ENCODE measurements around the gene ZNF460. TPM values are rescaled to one million over a fixed set of nuclear protein-coding genes. Genes with fewer than 3 reads are reported as not detected.

Gene ZNF460
- total RNA-seq, 1 donor from 2014 or later = 119 TPM

- DNase-seq (ENCODE audit: low spot score) = no peak
These were observed 62.3 kb downstream of the ZNF460 start for GRCh38 chr19:57342582-57342981.

Other genes with a start within 250 kb of the ZNF460 start
- gene USP29, start 160.5 kb upstream of the ZNF460 start, total RNA-seq (ENCODE audit: insufficient read depth, low replicate concordance) = 6.0 TPM
- gene ZIM3, start 135.3 kb upstream of the ZNF460 start, total RNA-seq (ENCODE audit: insufficient read depth, low replicate concordance) = 1.4 TPM
- not detected for gene DUXA, start 113.0 kb upstream of the ZNF460 start, total RNA-seq (ENCODE audit: insufficient read depth, low replicate concordance)
- gene ZNF264, start 89.0 kb upstream of the ZNF460 start, total RNA-seq (ENCODE audit: insufficient read depth, low replicate concordance) = 33.2 TPM
- gene AURKC, start 49.5 kb upstream of the ZNF460 start, total RNA-seq (ENCODE audit: insufficient read depth, low replicate concordance) = not detected
- 49.6 TPM for gene ZNF805, start 39.9 kb upstream of the ZNF460 start, total RNA-seq (ENCODE audit: insufficient read depth, low replicate concordance)
- 12.3 TPM for gene ZNF543, start 40.0 kb downstream of the ZNF460 start, total RNA-seq (ENCODE audit: insufficient read depth, low replicate concordance)
- gene ZNF304, start 70.8 kb downstream of the ZNF460 start, total RNA-seq (ENCODE audit: insufficient read depth, low replicate concordance) = 12.8 TPM
- gene TRAPPC2B, start 83.1 kb downstream of the ZNF460 start, total RNA-seq (ENCODE audit: insufficient read depth, low replicate concordance) = 3.1 TPM
- gene ZNF547, start 83.1 kb downstream of the ZNF460 start, total RNA-seq (ENCODE audit: insufficient read depth, low replicate concordance) = 5.3 TPM
- gene ZNF548, start 109.4 kb downstream of the ZNF460 start, total RNA-seq (ENCODE audit: insufficient read depth, low replicate concordance) = 33.7 TPM
- 18.5 TPM for gene ZNF17, start 130.7 kb downstream of the ZNF460 start, total RNA-seq (ENCODE audit: insufficient read depth, low replicate concordance)
- gene ZNF749, start 154.8 kb downstream of the ZNF460 start, total RNA-seq (ENCODE audit: insufficient read depth, low replicate concordance) = 10.1 TPM
- 4.3 TPM for gene VN1R1, start 176.7 kb downstream of the ZNF460 start, total RNA-seq (ENCODE audit: insufficient read depth, low replicate concordance)
- 13.7 TPM for gene ZNF772, start 197.1 kb downstream of the ZNF460 start, total RNA-seq (ENCODE audit: insufficient read depth, low replicate concordance)
- gene ZNF419, start 207.3 kb downstream of the ZNF460 start, total RNA-seq (ENCODE audit: insufficient read depth, low replicate concordance) = 32.7 TPM
- gene ZNF773, start 219.5 kb downstream of the ZNF460 start, total RNA-seq (ENCODE audit: insufficient read depth, low replicate concordance) = 13.5 TPM
- gene ZNF549, start 246.9 kb downstream of the ZNF460 start, total RNA-seq (ENCODE audit: insufficient read depth, low replicate concordance) = 12.5 TPM

Measured in umbilical cord (tissue), 2 donors.